Testis (tissue), 3 donors: ENCODE measurements around the gene SSBP2. TPM values are rescaled to one million over a fixed set of nuclear protein-coding genes. Genes with fewer than 3 reads are reported as not detected.

Experiments used
- DNase-seq: peaks from one replicate; pipeline ENCODE4 v3.0.0-alpha.2; 2019
- H3K27ac ChIP-seq, 2 donors: fragments of 200-600 bp; sonication (generic); one replicate each; pipeline ENCODE4 v1.5.1; 2019
- H3K27me3 ChIP-seq: fragments of 200-600 bp; sonication (generic); one replicate; pipeline ENCODE4 v1.5.1; 2019
- H3K36me3 ChIP-seq: fragments of 200-600 bp; sonication (generic); one replicate; pipeline ENCODE4 v1.5.1; 2017; ENCODE audit warnings: low read depth; ENCODE audit errors: missing control alignments
- H3K4me1 ChIP-seq: fragments of 200-600 bp; sonication (generic); one replicate; pipeline ENCODE4 v1.5.1; 2019
- H3K4me3 ChIP-seq, 2 donors: fragments of 200-600 bp; sonication (generic); one replicate each; pipeline ENCODE4 v1.5.1; 2017 to 2019
- H3K9me3 ChIP-seq: fragments of 200-600 bp; sonication (generic); one replicate; pipeline ENCODE4 v1.5.1; 2017
- CTCF ChIP-seq, 3 experiments: fragments of 450-650 bp in 2 of 3; fragments of 200-600 bp in 1 of 3; sonication (generic) in 1 of 3; IDR thresholded peaks; one replicate each; pipeline ENCODE4 v1.5.1; 2016 to 2019; ENCODE audit warnings: antibody characterized with exemption in 3 of 3, mild to moderate bottlenecking in 2 of 3, moderate library complexity in 1 of 3
- POLR2A ChIP-seq: fragments of 450-650 bp; IDR thresholded peaks from one replicate; pipeline ENCODE4 v1.6.1; 2017; ENCODE audit warnings: antibody characterized with exemption, mild to moderate bottlenecking, moderate library complexity
- WGBS, 2 donors: methylation state at CpG; one replicate each; pipeline ENCODE4 v1.1.5; 2018; 5-methylcytosine and 5-hydroxymethylcytosine counted together
- intact Hi-C: fragments of 100-400 bp; cut with DNase I; formaldehyde crosslinking; loops from one replicate; pipeline ENCODE4 v1.15.1; 2023; ENCODE audit warnings: low total_unique reads
- polyA plus RNA-seq: library from polyadenylated mRNA; stranded (reverse); fragments of 350-450 nt; fragmentation: Illumina TruSeq; extraction: RNeasy Lipid Tissue Mini Kit (QIAGEN cat#74804); gene quantifications from one replicate; pipeline ENCODE4 v1.2.3, GENCODE V29; 2014; ENCODE audit warnings: low read depth, low replicate concordance; ENCODE audit not compliant: insufficient read depth
- total RNA-seq, 2 donors: library from RNA; depleted of rRNA; stranded (reverse); fragments of >200 nt; gene quantifications; one replicate each; pipeline ENCODE4 v1.2.3, GENCODE V29; 2016

SSBP2 gene
- total and polyA plus RNA-seq, 3 donors from 2014 or later, result 17.5 to 27.6 (median 22.7) TPM

- Histone ChIP-seq H3K27ac (peak overlapping the region; percentile 96 to 98), H3K9me3 (no peaks in the 10 kb centered on the region), H3K27me3 (no peaks in the 10 kb centered on the region), H3K36me3 (no peaks in the 10 kb centered on the region), H3K4me3 (peak overlapping the region; percentile 80 to 85), H3K4me1 (peaks cover 14% of the 10 kb centered on the region)
- WGBS, 2 donors, result 21 to 34% methylated on average over 14 to 37 of the region's 37 CpGs
- TF ChIP-seq CTCF (IDR thresholded peaks at IDR 0.05) (no peak), POLR2A (no peak)
- intact Hi-C loops, result loop anchor here (1.0 to 5.0 kb wide), 2 partner anchors 35 to 100 kb away; no protein-coding TSS in a partner anchor
- DNase-seq, result peak; percentile 55
Observed at GRCh38 chr5:81751836-81752643, 1.1 kb upstream of the SSBP2 start.

- Histone ChIP-seq H3K36me3 (no peaks in the 10 kb centered on the region), H3K4me1 (peaks cover 8% of the 10 kb centered on the region), H3K27me3 (no peaks in the 10 kb centered on the region), H3K27ac (peak overlapping the region; percentile 92 to 98), H3K9me3 (no peaks in the 10 kb centered on the region), H3K4me3 (peak overlapping the region; percentile 83 to 85)
- 0% methylated on average over 10 to 35 of the region's 90 CpGs for WGBS, 2 donors
- intact Hi-C loops, result loop anchor here (1.0 to 5.0 kb wide), 2 partner anchors 37 to 102 kb away; no protein-coding TSS in a partner anchor
- TF ChIP-seq CTCF (IDR thresholded peaks at IDR 0.05) (no peak), POLR2A (no peak)
- peak; percentile 17 for DNase-seq
Observed at GRCh38 chr5:81750308-81751008, 439 bp downstream of the SSBP2 start.

- DNase-seq, result peak; percentile 51
- H3K27me3 ChIP-seq, result no peaks in the 10 kb centered on the region
- intact Hi-C loops, result loop anchor here (5.0 kb wide), 1 partner anchor 38 kb away; no protein-coding TSS in a partner anchor
- no peaks in the 10 kb centered on the region for H3K9me3 ChIP-seq
- peaks cover 7% of the 10 kb centered on the region for H3K4me1 ChIP-seq
- 1% methylated on average over 20 to 49 of the region's 61 CpGs for WGBS, 2 donors
- H3K4me3 ChIP-seq, result peak overlapping the region; percentile 83 to 85
- no peak for TF ChIP-seq POLR2A
- no peak for TF ChIP-seq CTCF (IDR thresholded peaks at IDR 0.05)
- no peaks in the 10 kb centered on the region for H3K36me3 ChIP-seq
- H3K27ac ChIP-seq, result peak overlapping the region; percentile 92 to 98
Observed at GRCh38 chr5:81749561-81750307, 1.2 kb downstream of the SSBP2 start.

DNA sequence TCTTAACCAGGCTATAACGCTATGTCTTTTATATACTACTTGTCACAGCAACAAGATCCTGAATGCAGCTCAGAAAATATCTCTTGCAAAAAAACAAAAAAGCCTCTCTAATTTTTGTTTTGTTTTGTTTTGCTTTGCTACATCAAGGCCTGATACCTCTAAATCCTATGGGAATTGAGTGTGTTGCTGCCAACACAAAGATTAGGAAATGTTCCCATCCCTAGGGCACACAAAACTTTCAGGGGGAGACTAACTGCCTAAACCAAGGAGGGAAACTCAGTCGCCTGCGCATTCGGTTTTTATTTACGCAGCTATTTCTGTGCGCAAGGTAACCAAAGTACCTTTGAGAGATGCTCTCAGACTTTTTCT is 1.7 kb downstream of the SSBP2 start:
- peak; percentile 23 for DNase-seq
- Histone ChIP-seq H3K36me3 (no peaks in the 10 kb centered on the region), H3K9me3 (no peaks in the 10 kb centered on the region), H3K4me1 (peaks cover 7% of the 10 kb centered on the region), H3K4me3 (peak overlapping the region; percentile 83 to 85), H3K27me3 (no peaks in the 10 kb centered on the region), H3K27ac (peak overlapping the region in 1 of 2 donors; percentile 98)
- TF ChIP-seq POLR2A (no peak), CTCF (IDR thresholded peaks at IDR 0.05) (no peak)
- intact Hi-C loops, result no loop called here
- 2 to 7% methylated on average over 6 of the region's 6 CpGs for WGBS, 2 donors
